Bronchial epithelial cell (primary cell): ENCODE data around the gene LZTS2. TPM values are rescaled to one million over a fixed set of nuclear protein-coding genes. Genes with fewer than 3 reads are reported as not detected.

Experiments used
- DNase-seq: peaks from one replicate; pipeline ENCODE4 v3.0.0-alpha.2; 2010; ENCODE audit warnings: low read depth
- FAIRE-seq: peaks from 2 replicates; lab custom pipeline; 2011; peaks lifted over from hg19 to GRCh38; lab: Jason Lieb, UNC
- H3K27me3 ChIP-seq: 2 replicates; pipeline ENCODE4 v1.5.1; 2011; ENCODE audit warnings: low read length; ENCODE audit not compliant: control insufficient read depth, insufficient read depth
- H3K36me3 ChIP-seq: 2 replicates; pipeline ENCODE4 v1.5.1; 2011; ENCODE audit warnings: low read length; ENCODE audit not compliant: control insufficient read depth, insufficient read depth
- H3K4me3 ChIP-seq: 2 replicates; pipeline ENCODE4 v1.5.1; 2011; ENCODE audit warnings: mild to moderate bottlenecking, low read depth, low read length, control low read depth
- total RNA-seq: library from RNA; depleted of rRNA; stranded (reverse); fragments of >200 nt; gene quantifications from 2 replicates; pipeline ENCODE4 v1.2.1, GENCODE V29; 2014
- TF ChIP-seq, protein P1 (sequence below): IDR thresholded peaks from 2 replicates; pipeline ENCODE4 v1.5.1; 2011; ENCODE audit warnings: mild to moderate bottlenecking, moderate library complexity, low read length, control low read depth, inconsistent platforms; ENCODE audit not compliant: insufficient read depth, severe bottlenecking

Gene LZTS2
- total RNA-seq, 1 donor from 2014 or later: 30.0 TPM

GRCh38 chr10:100993986-100994708 is 5.5 kb upstream of the LZTS2 start:
- no peak overlapping the region for H3K4me3 ChIP-seq
- TF ChIP-seq, protein P1, sequence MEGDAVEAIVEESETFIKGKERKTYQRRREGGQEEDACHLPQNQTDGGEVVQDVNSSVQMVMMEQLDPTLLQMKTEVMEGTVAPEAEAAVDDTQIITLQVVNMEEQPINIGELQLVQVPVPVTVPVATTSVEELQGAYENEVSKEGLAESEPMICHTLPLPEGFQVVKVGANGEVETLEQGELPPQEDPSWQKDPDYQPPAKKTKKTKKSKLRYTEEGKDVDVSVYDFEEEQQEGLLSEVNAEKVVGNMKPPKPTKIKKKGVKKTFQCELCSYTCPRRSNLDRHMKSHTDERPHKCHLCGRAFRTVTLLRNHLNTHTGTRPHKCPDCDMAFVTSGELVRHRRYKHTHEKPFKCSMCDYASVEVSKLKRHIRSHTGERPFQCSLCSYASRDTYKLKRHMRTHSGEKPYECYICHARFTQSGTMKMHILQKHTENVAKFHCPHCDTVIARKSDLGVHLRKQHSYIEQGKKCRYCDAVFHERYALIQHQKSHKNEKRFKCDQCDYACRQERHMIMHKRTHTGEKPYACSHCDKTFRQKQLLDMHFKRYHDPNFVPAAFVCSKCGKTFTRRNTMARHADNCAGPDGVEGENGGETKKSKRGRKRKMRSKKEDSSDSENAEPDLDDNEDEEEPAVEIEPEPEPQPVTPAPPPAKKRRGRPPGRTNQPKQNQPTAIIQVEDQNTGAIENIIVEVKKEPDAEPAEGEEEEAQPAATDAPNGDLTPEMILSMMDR: peak; percentile 63
- FAIRE-seq: no peak
- H3K36me3 ChIP-seq: peaks cover 17% of the 10 kb centered on the region
- no peak for DNase-seq
- no peaks in the 10 kb centered on the region for H3K27me3 ChIP-seq

GRCh38 chr10:100995181-100995580 is 4.4 kb upstream of the LZTS2 start:
- H3K4me3 ChIP-seq: no peak overlapping the region
- FAIRE-seq (no peak), DNase-seq (no peak)
- H3K36me3 ChIP-seq: peaks cover 13% of the 10 kb centered on the region
- TF ChIP-seq, protein P1: no peak
- H3K27me3 ChIP-seq: no peaks in the 10 kb centered on the region

DNA sequence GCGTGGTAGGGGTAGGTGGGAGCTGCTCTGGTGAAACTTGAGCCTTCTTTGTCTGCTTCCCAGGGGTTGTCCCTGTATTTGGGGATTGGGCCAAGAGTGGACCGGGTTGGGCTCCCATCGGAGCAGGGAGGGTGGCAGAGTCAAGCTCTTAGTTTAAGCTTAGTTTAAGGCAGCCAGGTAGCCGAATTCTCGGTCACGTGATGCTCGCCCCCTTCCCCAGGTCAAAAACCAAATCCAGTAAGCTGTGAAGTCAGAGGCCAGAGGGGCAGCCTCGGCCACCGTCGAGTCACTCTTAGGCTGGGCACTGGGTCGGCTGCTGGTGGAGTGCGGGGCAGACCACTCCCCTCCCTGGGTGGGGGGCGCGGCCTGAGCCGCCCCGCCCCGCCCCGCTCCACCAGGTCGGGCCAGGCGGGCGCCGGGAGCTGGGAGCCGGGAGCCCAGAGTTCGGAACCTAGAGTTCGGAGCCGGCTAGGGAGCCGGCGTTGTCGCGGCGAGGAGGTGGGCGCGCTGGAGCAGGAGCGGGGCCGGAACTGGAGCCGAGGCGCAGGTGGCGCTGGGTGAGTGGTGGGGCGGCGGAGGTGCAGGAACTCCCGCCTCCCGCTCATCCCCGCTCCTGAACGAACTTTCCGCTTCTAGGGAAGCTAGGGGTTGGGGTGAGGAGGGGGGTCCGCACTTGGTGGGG is 2.8 kb upstream of the LZTS2 start:
- DNase-seq: no peak
- no peaks in the 10 kb centered on the region for H3K27me3 ChIP-seq
- peak overlapping the region; percentile 97 for H3K4me3 ChIP-seq
- TF ChIP-seq, protein P1: no peak
- peaks cover 3% of the 10 kb centered on the region for H3K36me3 ChIP-seq
- FAIRE-seq: no peak

DNA sequence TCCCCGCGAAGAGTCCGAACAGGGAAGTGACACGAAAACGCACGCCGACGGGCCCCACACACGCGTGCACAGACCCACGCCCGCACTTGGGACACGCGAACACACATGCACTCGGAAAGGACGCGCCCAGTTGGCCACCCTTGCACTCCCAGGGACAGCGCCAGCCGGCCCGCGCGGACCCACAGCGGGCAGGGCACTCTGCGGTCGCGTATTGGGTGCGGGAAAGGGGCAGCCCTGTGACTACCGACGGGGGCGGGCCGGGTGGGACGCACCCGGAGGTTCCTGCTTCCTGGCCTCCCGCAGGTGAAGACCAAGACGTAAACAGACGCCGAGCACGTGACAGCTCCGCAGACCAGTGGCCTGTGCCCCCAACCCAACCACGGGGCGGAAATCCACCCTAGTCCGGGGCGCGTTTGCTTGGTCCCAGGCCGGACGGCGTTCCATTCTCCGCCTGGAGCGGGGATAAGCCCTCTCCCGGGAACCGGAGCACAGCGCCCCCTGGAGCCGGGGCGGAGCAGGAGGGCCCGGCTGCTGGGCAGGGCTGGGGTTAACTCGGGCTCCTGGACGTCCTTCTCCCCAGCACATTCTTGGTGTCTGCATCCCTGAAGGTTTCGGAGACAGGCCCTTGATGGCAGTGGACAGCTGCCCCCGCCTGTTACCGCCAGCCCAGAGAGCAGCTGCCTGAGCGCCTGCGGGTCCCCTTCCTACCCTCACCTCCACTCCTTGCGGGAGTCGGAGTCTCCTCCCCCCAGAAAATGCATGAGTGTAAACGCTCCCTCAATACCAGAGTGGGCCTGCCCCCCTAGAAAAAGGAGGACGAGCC is 2.0 kb upstream of the LZTS2 start:
- TF ChIP-seq, protein P1: peak; percentile 97
- Histone ChIP-seq H3K36me3 (peaks cover 6% of the 10 kb centered on the region), H3K27me3 (no peaks in the 10 kb centered on the region), H3K4me3 (peak overlapping the region; percentile 97)
- peak; percentile 57 for DNase-seq
- FAIRE-seq: no peak

DNA sequence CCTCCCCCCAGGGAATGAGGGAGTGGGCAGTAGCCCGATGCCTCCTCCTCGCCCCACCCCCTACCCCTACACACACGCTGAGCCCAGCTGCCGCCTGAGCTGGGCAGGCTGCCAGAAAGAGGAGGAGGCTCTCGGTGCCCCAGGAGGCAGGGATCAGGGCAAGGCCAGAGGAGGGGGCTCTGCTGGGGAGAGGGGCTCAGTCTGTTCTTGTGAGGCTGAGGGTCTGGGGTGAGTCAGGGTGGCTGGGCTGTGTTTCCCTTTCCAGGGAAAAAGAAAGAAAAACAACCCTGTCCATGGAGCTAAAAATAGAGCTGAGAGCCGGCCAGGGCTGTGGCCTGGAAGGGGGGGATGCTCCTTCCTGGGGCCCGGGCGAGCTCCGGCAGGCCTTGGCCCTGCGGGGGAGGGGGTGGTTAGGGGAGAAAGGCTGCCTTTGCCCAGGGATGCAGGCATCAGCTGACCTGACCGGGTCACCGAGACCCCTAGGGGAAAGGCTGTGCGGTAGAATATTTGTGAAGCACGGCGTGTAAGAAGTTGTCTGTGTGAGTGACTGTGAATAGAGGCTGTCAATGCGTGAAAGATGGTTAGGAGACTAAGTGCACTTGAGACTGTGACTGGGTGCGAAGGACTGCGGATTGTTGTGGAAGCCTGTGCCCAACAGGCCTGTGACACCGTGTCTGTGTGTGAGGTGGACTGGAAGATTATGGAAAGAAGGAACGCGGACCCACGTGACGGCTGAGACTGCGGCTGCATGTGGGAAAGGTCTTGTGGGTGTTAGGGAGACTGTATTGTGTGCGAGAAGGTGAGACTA is 1.2 kb upstream of the LZTS2 start:
- Histone ChIP-seq H3K27me3 (no peaks in the 10 kb centered on the region), H3K4me3 (peak overlapping the region; percentile 97), H3K36me3 (peaks cover 10% of the 10 kb centered on the region)
- FAIRE-seq (no peak), DNase-seq (peak; percentile 64)
- TF ChIP-seq, protein P1: no peak
